GM18858 (cell line): ENCODE measurements around the gene GPR161.

ENCODE experiments used
- ATAC-seq: cut with Tn5 transposase; IDR thresholded peaks from one replicate; pipeline ENCODE4 v1.9.1; 2021; ENCODE audit not compliant: unreplicated experiment

The GPR161 gene

GRCh38 chr1:168110896-168111545, 25.7 kb downstream of the GPR161 start:
- ATAC-seq: no peak

- ATAC-seq: no peak
These were observed 30.5 kb downstream of the GPR161 start for GRCh38 chr1:168106274-168106673.

GRCh38 chr1:168105846-168106245, 30.9 kb downstream of the GPR161 start:
- ATAC-seq: no peak

DNA sequence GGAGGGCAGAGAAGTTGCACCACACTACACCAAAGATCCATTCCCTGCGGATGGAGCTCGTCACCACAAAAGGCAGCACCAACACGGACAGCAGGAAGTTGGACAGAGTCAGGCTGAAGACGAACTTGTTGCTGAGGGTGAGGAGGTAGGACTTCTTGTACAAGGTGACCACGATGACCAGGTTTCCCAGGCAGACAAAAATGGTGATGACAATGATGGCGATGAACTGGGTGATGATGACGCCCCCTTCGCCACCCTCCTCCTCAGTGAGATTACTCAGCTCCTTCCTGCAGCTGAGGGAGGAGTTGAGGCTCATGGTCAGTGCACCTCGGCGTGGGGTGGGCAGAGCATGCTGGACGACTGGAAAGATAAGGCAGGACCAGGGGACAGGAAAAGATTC, 32.2 kb downstream of the GPR161 start:
- no peak for ATAC-seq

DNA sequence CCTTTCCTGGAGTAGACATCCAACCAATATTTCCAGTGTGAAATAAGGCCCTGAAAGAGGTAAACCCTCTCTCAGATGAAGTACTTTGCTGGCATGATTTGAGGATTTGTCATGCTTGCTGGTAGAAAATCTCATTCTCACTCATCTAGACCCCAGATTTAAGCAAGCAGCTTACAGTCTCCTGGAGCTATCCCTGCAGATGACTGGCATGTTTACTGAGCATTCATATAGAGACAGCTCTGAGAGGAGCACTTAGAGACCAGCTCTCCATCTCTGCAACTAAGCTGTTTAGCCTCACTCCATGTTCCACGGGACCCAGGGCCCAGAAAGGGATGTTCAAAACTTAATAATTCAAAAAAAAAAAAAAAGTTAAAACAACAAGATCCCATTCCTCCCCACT, 34.2 kb downstream of the GPR161 start:
- ATAC-seq: no peak

DNA sequence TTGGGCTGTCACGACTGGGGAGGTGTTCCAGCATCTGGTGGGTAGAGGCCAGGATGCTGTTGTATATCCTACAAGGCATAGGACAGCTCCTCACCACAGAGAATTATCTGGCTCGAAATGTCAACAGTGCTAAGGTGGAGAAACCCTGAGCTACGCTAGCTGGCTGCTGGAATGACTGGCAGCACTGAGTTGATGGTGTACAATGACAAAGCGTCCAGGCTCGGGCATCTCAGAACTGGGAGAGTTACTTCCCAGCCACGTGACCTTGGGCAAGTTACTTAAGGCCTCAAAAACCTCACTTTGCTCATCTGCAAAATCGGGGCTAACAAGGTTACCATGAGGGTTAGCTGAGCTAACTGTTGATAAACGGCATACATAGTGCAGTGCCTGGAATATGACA, 35.4 kb downstream of the GPR161 start:
- ATAC-seq: no peak

DNA sequence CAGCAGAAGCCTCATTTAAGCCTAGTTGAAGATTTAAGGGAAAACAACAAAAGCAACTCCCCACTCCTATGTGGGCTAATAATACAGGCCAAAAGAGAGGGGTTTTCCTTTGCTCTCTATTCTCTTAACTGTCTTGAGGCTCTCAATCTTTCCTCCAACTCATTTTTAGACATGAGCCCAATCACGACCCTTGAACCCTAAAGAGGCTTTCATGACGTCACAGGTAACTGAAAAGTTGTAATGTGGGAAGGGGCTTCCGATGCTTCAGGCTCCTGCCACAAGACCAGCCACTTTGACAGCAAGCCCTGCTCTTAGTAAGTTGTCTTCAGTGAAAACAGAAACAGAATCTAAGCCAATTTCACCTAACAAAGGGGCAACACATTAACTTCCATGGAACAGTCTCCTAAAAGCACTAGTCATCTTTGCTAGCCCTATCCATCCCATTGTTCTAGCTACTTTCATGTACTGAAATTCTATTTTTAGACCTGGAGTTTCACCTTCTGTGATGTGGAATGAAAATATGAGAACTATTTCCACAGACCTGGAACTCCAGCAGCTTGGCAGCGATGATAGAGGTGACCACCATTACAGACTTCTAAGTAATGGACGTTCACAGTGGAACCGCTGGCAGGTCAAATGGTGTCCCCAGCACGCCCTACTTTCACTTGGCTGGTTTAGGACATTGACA, 36.3 kb downstream of the GPR161 start:
- ATAC-seq: no peak

DNA sequence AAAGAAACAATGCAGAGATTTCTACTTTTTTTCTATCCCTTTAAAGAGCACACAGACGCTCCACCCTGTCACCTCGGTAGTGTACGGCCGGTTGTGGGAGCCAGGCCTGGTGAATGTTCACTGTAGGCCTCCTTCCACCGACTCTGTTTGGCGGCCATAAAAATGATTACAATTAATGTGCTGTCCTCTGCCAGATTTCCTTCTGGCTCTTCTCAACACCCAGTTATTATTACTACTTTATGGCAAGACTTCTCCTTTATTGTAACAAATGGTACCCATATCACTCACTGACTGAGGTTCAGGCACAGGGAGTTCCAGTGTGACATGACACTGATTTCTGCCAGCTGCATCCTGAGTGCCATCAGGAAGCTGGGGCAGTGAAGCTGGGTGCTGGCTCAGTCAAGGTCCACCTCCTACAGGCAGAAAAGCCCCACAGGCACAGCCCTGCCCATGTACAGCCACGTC, 37.4 kb downstream of the GPR161 start:
- ATAC-seq: no peak

- ATAC-seq: no peak
These were observed 38.0 kb downstream of the GPR161 start for GRCh38 chr1:168098534-168099320.

DNA sequence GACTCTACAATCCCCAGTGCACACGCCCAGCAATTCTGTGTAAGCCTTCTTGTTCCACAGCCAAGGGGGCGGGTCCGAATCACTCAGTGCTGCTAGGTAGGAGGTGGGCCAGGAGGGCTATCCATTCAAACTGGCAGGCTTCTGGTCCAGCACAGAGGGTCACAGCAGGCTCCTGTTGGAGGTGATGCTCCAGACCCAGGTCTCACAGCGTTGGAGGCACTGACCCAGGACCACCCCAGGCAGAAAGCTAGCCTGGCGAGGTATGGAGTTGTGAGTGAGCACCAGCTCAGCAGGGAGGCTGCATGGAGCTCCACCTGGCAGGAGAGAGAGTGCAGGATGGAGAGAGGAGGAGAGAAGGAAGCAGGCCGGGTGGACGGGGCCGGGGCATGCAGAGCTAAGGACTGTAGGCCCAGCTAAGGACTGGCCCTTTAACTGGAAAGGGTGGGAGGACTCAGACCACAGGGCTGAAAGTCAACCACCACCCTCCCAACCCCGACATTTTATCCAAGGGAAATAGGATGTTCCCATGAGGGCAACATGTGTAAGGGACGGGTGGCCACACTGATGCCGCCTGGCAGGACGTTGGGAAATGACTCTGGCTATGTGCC, 38.7 kb downstream of the GPR161 start:
- no peak for ATAC-seq

DNA sequence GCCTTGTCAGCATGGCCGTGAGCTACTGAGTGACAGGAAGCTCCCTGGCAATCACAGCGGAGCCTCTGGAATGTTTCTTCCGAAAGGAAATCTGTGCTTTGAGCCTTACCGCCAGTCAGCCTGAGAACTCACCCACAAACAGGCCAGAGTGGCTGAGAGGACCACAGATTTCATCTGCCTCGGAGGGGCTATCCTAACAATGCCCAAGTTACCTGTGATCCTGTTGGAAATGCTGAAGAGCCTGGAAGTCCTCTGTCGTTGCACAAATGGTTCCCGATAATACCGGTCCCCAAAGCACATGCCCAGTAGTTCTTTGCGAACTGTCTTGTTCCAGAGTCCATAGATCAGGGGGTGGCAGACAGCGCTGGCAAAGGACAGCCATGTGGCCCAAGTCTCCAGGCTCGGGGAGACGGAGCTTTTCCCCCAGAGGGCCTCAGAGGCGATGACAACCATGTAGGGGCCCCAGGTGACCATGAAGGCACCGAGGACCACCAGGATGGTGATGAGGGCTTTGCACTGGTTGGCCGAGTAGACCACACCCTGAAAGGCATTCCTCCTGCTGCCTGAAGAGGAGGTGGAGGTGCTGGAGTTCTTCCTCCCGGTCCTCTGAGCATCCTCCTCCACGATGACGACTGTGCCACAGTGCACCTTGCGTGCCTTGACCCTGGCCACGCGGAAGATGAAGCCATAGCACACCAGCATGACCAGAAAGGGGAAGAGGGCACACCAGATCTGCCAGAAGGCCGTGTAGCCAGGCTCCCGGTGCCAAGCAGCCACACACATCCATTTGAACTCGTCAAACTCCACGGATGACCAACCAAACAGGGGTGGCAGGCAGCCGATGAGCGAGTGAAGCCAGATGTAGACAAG, 40.2 kb downstream of the GPR161 start:
- ATAC-seq: no peak

DNA sequence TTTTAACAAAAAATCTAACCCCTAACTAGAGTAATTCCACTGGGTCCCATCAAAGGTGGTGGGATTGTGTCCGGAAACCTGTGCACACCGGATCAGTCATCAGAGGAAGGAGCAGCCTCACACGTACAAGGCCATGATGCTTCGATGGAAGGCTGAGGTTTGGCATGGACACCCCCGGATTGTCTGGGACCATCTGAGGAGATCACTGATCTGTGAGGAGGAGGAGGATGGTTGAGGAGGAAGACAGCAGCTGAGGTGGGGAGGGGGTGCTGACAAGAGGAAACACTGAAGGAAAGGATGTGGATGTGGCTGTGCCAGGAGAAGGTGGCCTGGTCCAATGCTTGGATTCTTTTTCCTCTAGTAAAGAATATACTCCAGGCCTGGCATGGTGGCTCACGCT, 41.3 kb downstream of the GPR161 start:
- ATAC-seq: no peak

DNA sequence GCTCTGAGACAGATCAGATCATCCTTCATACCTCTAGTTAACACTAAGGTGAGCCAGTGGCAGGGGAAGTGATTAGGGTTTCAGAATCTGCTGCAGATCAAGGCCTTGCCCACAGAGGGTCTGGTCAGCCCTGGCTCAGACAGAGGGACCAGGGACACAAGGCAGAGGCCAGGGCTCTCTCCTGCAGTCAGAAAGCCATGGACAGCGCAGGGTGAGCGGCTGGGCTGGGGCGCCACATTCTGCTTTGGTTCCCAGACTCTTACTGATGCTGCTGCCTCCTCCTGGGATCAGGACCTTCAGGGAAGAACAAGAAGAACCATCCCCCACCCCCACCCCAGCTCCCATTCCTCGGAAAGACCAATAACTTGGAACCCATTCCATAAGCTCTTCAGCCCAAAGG, 43.1 kb downstream of the GPR161 start:
- ATAC-seq: no peak

GRCh38 chr1:168092566-168093355, 44.0 kb downstream of the GPR161 start:
- no peak for ATAC-seq

GRCh38 chr1:168091720-168092550, 44.8 kb downstream of the GPR161 start:
- no peak for ATAC-seq

DNA sequence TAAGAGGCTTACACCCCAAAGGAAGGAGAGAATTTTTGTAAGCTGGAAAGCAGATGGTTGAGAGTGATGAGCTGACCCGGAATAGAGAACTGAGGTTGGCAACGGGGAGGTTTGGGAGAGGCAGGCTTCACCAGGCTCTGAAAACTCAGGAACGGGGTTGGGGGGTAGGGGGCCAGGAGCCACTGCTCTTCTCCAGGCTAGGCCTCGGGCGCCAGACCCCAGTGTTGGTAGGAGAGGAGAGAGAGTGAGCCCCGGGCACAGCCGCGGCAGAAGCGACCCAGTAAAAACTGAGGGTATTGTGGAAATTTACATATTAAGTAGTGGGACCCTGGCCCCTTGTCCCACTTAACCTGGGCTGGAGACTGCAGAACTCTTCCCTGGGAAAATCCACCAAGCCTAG, 45.7 kb downstream of the GPR161 start:
- no peak for ATAC-seq

DNA sequence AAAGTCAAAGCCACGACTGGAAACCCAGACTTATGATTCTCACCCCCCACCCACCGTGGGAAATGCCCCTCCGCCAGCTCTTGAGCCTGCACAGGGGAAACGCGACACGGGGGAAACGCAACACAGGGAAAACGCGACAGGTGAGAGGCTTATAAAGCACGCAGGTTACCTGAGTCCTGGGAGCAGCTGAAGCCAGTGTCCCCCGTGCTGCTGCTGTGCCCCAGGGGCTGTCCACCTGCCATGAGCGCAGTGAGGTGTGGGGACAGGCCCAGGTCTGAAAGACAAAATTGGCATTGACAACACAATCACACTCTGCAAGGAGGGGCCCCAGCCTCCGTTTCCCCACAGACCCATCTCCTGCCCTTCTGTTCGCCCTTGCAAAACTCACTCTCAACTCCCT, 46.3 kb downstream of the GPR161 start:
- ATAC-seq: no peak

GRCh38 chr1:168089979-168090337, 46.8 kb downstream of the GPR161 start:
- no peak for ATAC-seq

- no peak for ATAC-seq
These were observed 47.3 kb downstream of the GPR161 start for GRCh38 chr1:168089326-168089978.
